Mesenchymal stem cell (in vitro differentiated cells and primary cell): ENCODE data around the gene PRKAB2.
A peak's percentile ranks its signal among the peaks of the same experiment; 100 is the strongest.

Experiments
- DNase-seq: peaks from one replicate; pipeline ENCODE4 v3.0.0-alpha.2; 2013
- H2AFZ ChIP-seq: one replicate; pipeline ENCODE4 v1.6.1; 2013; ENCODE audit warnings: low read depth, mild to moderate bottlenecking, control low read depth, inconsistent platforms, low read length, moderate library complexity
- H2AK5ac ChIP-seq: 2 replicates; pipeline ENCODE4 v1.6.1; 2013; ENCODE audit warnings: low read length, moderate library complexity, mild to moderate bottlenecking, inconsistent platforms; ENCODE audit not compliant: severe bottlenecking
- H2BK120ac ChIP-seq: one replicate; pipeline ENCODE4 v1.6.1; 2013; ENCODE audit warnings: low read depth, mild to moderate bottlenecking, inconsistent platforms, low read length, moderate library complexity
- H2BK12ac ChIP-seq, 2 experiments: one replicate each; pipeline ENCODE4 v1.6.1; 2013; ENCODE audit warnings: inconsistent platforms in 2 of 2, low read length in 2 of 2, mild to moderate bottlenecking in 2 of 2, moderate library complexity in 2 of 2, control low read depth in 1 of 2
- H2BK15ac ChIP-seq: one replicate; pipeline ENCODE4 v1.6.1; 2013; ENCODE audit warnings: mild to moderate bottlenecking, low read depth, inconsistent platforms; ENCODE audit not compliant: poor library complexity, severe bottlenecking
- H2BK5ac ChIP-seq: 2 replicates; pipeline ENCODE4 v1.6.1; 2013; ENCODE audit warnings: low read depth, mild to moderate bottlenecking, low read length, control low read depth, inconsistent platforms; ENCODE audit not compliant: poor library complexity, severe bottlenecking
- H3K14ac ChIP-seq, 2 experiments: one replicate each; pipeline ENCODE4 v1.6.1; 2013; ENCODE audit warnings: inconsistent platforms in 2 of 2, low read length in 2 of 2, control low read depth in 1 of 2, mild to moderate bottlenecking in 1 of 2, moderate library complexity in 1 of 2
- H3K18ac ChIP-seq, 2 experiments: one replicate each; pipeline ENCODE4 v1.6.1; 2013; ENCODE audit warnings: inconsistent platforms in 2 of 2, low read length in 2 of 2, control low read depth in 1 of 2, low read depth in 1 of 2, mild to moderate bottlenecking in 1 of 2
- H3K23ac ChIP-seq, 2 experiments: one replicate each; pipeline ENCODE4 v1.6.1; 2013; ENCODE audit warnings: inconsistent platforms in 2 of 2, low read length in 2 of 2, mild to moderate bottlenecking in 2 of 2, moderate library complexity in 2 of 2, control low read depth in 1 of 2
- H3K27ac ChIP-seq: 2 replicates; pipeline ENCODE4 v1.5.1; 2013; ENCODE audit warnings: mild to moderate bottlenecking, moderate library complexity, low read length, control low read depth, inconsistent platforms; ENCODE audit not compliant: poor library complexity, severe bottlenecking
- H3K27me3 ChIP-seq, 2 experiments: 2 replicates each; pipeline versions ENCODE4 v1.6.1 to v1.7.0; 2013; ENCODE audit warnings: low read length in 2 of 2, mild to moderate bottlenecking in 2 of 2, moderate library complexity in 2 of 2, control low read depth in 1 of 2, inconsistent platforms in 1 of 2; ENCODE audit not compliant: control insufficient read depth in 1 of 2, insufficient read depth in 1 of 2
- H3K36me3 ChIP-seq, 2 experiments: 2 replicates each; pipeline versions ENCODE4 v1.6.1 to v1.7.0; 2013; ENCODE audit warnings: low read length in 2 of 2, control low read depth in 1 of 2, inconsistent platforms in 1 of 2, low read depth in 1 of 2, mild to moderate bottlenecking in 1 of 2; ENCODE audit not compliant: insufficient read depth in 2 of 2, control insufficient read depth in 1 of 2
- H3K4ac ChIP-seq, 2 experiments: one replicate each; pipeline ENCODE4 v1.6.1; 2013; ENCODE audit warnings: inconsistent platforms in 2 of 2, low read length in 2 of 2, mild to moderate bottlenecking in 2 of 2, moderate library complexity in 2 of 2, control low read depth in 1 of 2, low read depth in 1 of 2
- H3K4me1 ChIP-seq: 2 replicates; pipeline ENCODE4 v1.6.1; 2013; ENCODE audit warnings: low read depth, low read length, control low read depth; ENCODE audit not compliant: control insufficient read depth, insufficient read depth
- H3K4me2 ChIP-seq: 2 replicates; pipeline ENCODE4 v1.6.1; 2013; ENCODE audit warnings: low read length, mild to moderate bottlenecking, inconsistent platforms; ENCODE audit not compliant: poor library complexity, severe bottlenecking
- H3K4me3 ChIP-seq, 2 experiments: 2 replicates each; pipeline versions ENCODE4 v1.5.1 to v1.7.0; 2013; ENCODE audit warnings: low read length in 2 of 2, mild to moderate bottlenecking in 2 of 2, control low read depth in 1 of 2, low read depth in 1 of 2; ENCODE audit not compliant: insufficient read depth in 1 of 2
- H3K79me1 ChIP-seq: replicated peaks from 2 replicates; pipeline ENCODE4 v1.6.1; 2013; ENCODE audit warnings: mild to moderate bottlenecking, control low read depth, low read length, inconsistent platforms; ENCODE audit not compliant: poor library complexity, severe bottlenecking
- H3K9ac ChIP-seq: 2 replicates; pipeline ENCODE4 v1.7.0; 2013; ENCODE audit warnings: mild to moderate bottlenecking, low read length, moderate library complexity
- H3K9me3 ChIP-seq: 2 replicates; pipeline ENCODE4 v1.7.0; 2013; ENCODE audit warnings: mild to moderate bottlenecking, low read length; ENCODE audit not compliant: control insufficient read depth
- H4K8ac ChIP-seq: one replicate; pipeline ENCODE4 v1.6.1; 2013; ENCODE audit warnings: inconsistent platforms, mild to moderate bottlenecking, low read length, moderate library complexity
- H4K91ac ChIP-seq: one replicate; pipeline ENCODE4 v1.6.1; 2013; ENCODE audit warnings: mild to moderate bottlenecking, low read length, inconsistent platforms
- WGBS: methylation state at CpG from one replicate; pipeline ENCODE4 v1.1.7; 2013; ENCODE audit warnings: mixed read lengths; 5-methylcytosine and 5-hydroxymethylcytosine counted together

Gene PRKAB2

DNA sequence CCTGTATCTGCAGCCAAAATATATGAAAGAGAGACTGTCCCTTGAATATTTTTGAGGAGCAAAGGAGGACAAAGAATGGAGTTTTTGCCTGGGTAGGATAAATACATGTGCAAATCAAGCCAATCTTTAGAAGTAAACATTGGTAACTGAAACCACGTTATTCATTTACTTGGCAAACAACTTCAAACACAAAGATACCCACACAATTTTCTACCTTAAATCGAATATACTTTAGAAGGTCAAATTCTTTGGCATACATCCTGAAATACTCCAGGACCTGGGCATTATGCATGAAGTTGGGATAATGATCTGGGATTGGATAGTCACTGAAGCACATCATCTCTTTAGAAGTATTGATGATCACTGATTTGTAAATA, 43.3 kb upstream of the PRKAB2 start:
- Histone ChIP-seq H2BK15ac (no peak overlapping the region), H3K36me3 (no peaks in the 10 kb centered on the region), H2AK5ac (no peak overlapping the region), H3K9ac (no peak overlapping the region), H2BK120ac (no peak overlapping the region), H3K27ac (no peak overlapping the region), H3K9me3 (no peaks in the 10 kb centered on the region), H2BK5ac (no peak overlapping the region), H3K4ac (no peak overlapping the region), H3K27me3 (no peaks in the 10 kb centered on the region), H3K18ac (no peak overlapping the region), H3K4me1 (no peaks in the 10 kb centered on the region), H3K4me2 (no peak overlapping the region), H2BK12ac (no peak overlapping the region), H3K23ac (no peak overlapping the region), H4K8ac (no peak overlapping the region), H2AFZ (no peak overlapping the region), H4K91ac (no peak overlapping the region), H3K14ac (no peak overlapping the region), H3K79me1 (no peaks in the 10 kb centered on the region), H3K4me3 (no peak overlapping the region)
- no peak for DNase-seq
- 75% methylated on average over 1 of the region's 2 CpGs for WGBS

DNA sequence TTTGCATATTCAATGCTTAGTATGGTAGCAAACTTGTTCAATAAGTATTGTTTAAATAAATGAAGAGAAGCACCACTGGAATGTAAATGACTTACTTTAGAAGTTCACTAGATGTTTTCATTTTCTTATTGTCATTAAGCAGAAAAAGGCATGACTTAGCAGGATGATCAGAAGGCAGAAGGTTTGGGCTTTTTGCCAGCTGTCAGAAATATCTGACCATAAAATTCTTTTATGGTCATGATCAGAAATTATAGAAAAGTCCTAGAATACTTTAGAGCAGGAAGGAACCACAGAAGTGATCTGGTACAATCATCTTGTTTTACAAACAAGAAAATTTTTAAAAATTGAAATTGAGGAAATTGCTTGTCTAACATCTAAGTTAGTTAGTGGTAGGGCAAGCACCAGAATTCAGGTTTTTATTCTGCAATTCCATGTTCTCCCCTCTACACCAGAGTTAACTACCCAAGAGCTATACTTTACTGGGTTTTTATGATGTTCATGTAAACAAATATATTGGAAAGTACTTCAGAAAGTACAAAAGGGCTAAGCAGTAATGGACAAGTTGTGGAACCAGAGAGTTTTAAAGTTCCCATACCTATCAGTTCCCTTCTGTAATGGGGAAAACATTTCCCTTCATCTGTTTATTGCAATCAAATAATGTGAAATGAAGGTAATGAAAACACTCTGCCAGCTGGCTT, 42.7 kb upstream of the PRKAB2 start:
- no peak overlapping the region for H4K91ac ChIP-seq
- no peak overlapping the region for H3K4ac ChIP-seq
- H3K14ac ChIP-seq, result no peak overlapping the region
- no peak for DNase-seq
- H3K9ac ChIP-seq, result no peak overlapping the region
- H3K36me3 ChIP-seq, result no peaks in the 10 kb centered on the region
- no peak overlapping the region for H2BK120ac ChIP-seq
- no peaks in the 10 kb centered on the region for H3K79me1 ChIP-seq
- no peak overlapping the region for H2BK15ac ChIP-seq
- no peak overlapping the region for H2AFZ ChIP-seq
- no peak overlapping the region for H3K23ac ChIP-seq
- no peak overlapping the region for H3K4me3 ChIP-seq
- no peaks in the 10 kb centered on the region for H3K9me3 ChIP-seq
- no peaks in the 10 kb centered on the region for H3K4me1 ChIP-seq
- no peak overlapping the region for H3K18ac ChIP-seq
- H3K27ac ChIP-seq, result no peak overlapping the region
- no peak overlapping the region for H3K4me2 ChIP-seq
- H2BK5ac ChIP-seq, result no peak overlapping the region
- H3K27me3 ChIP-seq, result no peaks in the 10 kb centered on the region
- no peak overlapping the region for H4K8ac ChIP-seq
- no peak overlapping the region for H2AK5ac ChIP-seq
- H2BK12ac ChIP-seq, result no peak overlapping the region

- Histone ChIP-seq H2BK5ac (no peak overlapping the region), H2BK120ac (no peak overlapping the region), H3K4me1 (no peaks in the 10 kb centered on the region), H2BK12ac (no peak overlapping the region), H4K8ac (no peak overlapping the region), H2AK5ac (no peak overlapping the region), H3K9ac (no peak overlapping the region), H3K27me3 (no peaks in the 10 kb centered on the region), H3K79me1 (no peaks in the 10 kb centered on the region), H3K36me3 (no peaks in the 10 kb centered on the region), H3K23ac (no peak overlapping the region), H3K27ac (no peak overlapping the region), H2AFZ (no peak overlapping the region), H3K18ac (no peak overlapping the region), H3K4me3 (no peak overlapping the region), H3K4ac (no peak overlapping the region), H3K14ac (no peak overlapping the region), H2BK15ac (no peak overlapping the region), H4K91ac (no peak overlapping the region), H3K9me3 (no peaks in the 10 kb centered on the region), H3K4me2 (no peak overlapping the region)
- DNase-seq, result peak; percentile 4
- WGBS, result 89% methylated on average over 5 of the region's 7 CpGs
Observed at GRCh38 chr1:147214325-147214724, 42.1 kb upstream of the PRKAB2 start.

DNA sequence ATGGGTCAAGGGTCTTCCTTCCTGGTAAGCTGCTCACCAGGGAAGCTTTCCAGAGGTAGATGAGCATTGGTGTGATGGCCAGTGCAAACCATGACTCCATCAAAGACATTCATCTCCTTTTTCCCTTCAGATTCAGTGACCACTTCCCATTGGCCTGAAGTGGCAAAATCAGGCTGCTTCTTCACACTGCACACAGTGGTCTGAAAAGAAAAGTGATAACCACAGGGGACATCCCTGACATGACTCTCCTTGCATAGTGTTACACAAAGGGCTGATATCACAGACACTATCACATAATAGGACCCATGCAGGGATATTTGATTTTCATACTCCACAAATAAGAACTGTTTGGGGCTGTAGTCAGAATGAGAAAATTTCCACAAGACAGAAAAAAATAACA, 41.0 kb upstream of the PRKAB2 start:
- H3K36me3 ChIP-seq, result no peaks in the 10 kb centered on the region
- no peak overlapping the region for H3K14ac ChIP-seq
- no peak overlapping the region for H2AK5ac ChIP-seq
- H2BK120ac ChIP-seq, result no peak overlapping the region
- H2BK5ac ChIP-seq, result no peak overlapping the region
- no peak overlapping the region for H2AFZ ChIP-seq
- H2BK12ac ChIP-seq, result no peak overlapping the region
- H3K79me1 ChIP-seq, result no peaks in the 10 kb centered on the region
- H3K4me3 ChIP-seq, result no peak overlapping the region
- H3K27ac ChIP-seq, result no peak overlapping the region
- no peak for DNase-seq
- H3K4me2 ChIP-seq, result no peak overlapping the region
- H3K9ac ChIP-seq, result no peak overlapping the region
- H4K91ac ChIP-seq, result no peak overlapping the region
- H2BK15ac ChIP-seq, result no peak overlapping the region
- no peaks in the 10 kb centered on the region for H3K27me3 ChIP-seq
- no peak overlapping the region for H3K18ac ChIP-seq
- H3K9me3 ChIP-seq, result no peaks in the 10 kb centered on the region
- no peak overlapping the region for H3K23ac ChIP-seq
- no peaks in the 10 kb centered on the region for H3K4me1 ChIP-seq
- H4K8ac ChIP-seq, result no peak overlapping the region
- no peak overlapping the region for H3K4ac ChIP-seq
